Right renal pelvis (tissue), 4 donors: ENCODE results near the gene PUM1. TPM values are rescaled to one million over a fixed set of nuclear protein-coding genes. Genes with fewer than 3 reads are reported as not detected.
"Not testable (repeated sequence)": the region's sequence is repeated elsewhere in the genome, so short reads cannot be mapped to it uniquely, and the experiment has no call there.

ENCODE experiments used
- DNase-seq, 4 donors: peaks; one replicate each; pipeline ENCODE4 v3.0.0-alpha.2; 2013; ENCODE audit warnings: low read depth in 4 of 4, low spot score in 3 of 4, missing footprints in 1 of 4
- polyA plus RNA-seq, 4 donors: library from polyadenylated mRNA; unstranded; fragments of 120-200 nt; gene quantifications; one replicate each; pipeline ENCODE4 v1.2.1, GENCODE V29; 2013; ENCODE audit not compliant: insufficient read length in 4 of 4

The PUM1 gene, protein sequence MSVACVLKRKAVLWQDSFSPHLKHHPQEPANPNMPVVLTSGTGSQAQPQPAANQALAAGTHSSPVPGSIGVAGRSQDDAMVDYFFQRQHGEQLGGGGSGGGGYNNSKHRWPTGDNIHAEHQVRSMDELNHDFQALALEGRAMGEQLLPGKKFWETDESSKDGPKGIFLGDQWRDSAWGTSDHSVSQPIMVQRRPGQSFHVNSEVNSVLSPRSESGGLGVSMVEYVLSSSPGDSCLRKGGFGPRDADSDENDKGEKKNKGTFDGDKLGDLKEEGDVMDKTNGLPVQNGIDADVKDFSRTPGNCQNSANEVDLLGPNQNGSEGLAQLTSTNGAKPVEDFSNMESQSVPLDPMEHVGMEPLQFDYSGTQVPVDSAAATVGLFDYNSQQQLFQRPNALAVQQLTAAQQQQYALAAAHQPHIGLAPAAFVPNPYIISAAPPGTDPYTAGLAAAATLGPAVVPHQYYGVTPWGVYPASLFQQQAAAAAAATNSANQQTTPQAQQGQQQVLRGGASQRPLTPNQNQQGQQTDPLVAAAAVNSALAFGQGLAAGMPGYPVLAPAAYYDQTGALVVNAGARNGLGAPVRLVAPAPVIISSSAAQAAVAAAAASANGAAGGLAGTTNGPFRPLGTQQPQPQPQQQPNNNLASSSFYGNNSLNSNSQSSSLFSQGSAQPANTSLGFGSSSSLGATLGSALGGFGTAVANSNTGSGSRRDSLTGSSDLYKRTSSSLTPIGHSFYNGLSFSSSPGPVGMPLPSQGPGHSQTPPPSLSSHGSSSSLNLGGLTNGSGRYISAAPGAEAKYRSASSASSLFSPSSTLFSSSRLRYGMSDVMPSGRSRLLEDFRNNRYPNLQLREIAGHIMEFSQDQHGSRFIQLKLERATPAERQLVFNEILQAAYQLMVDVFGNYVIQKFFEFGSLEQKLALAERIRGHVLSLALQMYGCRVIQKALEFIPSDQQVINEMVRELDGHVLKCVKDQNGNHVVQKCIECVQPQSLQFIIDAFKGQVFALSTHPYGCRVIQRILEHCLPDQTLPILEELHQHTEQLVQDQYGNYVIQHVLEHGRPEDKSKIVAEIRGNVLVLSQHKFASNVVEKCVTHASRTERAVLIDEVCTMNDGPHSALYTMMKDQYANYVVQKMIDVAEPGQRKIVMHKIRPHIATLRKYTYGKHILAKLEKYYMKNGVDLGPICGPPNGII
- 100 to 1,000 TPM; 103 to 128 (median 120) TPM for polyA plus RNA-seq

DNA sequence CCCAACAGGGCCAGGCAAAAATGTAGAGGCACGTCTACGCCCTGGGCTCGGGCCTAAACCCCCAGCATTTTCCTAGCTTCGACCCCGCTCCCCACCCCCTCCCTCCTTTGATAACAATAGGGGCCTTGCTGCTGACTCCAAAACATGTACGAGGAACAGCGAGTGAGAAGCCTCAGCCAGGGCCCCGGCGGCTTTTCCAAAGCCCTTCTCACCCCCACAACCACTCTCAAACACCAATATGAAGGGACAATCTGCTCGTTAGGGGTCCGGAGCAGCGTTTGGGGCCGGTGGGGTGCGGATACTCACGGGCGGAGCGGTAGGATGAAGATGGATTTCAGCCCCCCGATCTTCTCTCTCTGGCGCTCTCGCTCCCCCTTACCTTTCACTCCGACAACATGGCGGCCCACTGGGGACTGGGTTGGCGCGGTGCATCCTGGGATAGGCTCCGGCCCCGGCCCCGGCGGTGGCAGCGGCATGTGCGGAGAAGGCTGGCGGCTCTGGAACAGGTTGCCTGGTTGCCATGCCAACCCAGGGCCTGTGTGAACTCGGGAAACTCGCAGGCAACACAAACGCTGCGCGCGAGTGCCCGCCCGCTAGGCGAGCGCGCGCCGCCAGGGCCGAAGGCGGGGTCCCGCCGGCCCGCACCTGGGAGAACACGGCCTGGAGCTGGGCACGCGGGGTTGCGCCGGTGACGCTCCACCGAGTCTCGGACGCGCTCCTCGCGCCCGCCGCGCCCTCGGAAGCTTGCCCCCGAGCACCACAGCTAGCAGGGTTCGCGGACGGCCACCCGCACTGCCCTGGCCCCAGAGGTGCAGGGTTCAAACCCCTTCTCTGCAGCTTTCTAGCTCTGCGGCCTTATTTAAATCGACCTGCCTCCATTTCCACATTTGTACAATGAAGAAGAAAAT lies at the start of gene PUM1:
Gene PUM1, minus strand, starts transcription at position 408 of the 908 bp plus-strand sequence. CDS start 6,151 bp downstream, outside the sequence.
- peak; percentile 90 to 95 (median 94) for DNase-seq

DNA sequence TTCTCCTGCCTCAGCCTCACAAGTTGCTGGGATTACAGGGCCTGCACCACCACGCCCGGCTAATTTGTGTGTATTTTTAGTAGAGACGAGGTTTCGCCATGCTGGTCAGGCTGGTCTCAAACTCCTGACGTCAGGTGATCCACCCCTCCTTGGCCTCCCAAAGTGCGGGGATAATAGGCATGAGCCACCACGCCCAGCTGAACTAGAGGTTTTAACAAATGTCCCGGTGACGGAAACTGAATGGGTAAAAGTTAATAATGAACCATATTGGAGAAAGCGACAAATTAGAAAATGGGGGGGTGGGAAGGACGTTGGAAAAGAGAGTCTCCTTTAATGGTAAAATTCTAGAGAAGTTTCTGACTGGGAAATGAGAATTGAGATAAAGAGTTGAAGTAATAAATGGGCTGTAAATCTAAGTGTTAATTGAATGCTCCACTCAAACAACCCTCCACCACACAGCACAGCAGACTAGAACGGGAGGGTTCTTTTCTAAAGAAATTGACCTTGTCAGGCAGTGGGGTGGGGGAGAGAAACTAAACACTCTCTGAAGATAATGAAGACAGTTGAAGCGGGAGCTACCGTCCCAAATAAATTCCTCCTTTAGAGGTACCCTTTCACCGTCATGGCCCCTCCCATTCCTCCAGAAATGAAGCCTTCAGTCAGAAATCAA lies 46.9 kb upstream of the PUM1 start:
- DNase-seq, result no peak

- no peak for DNase-seq
Measured at GRCh38 chr1:31111290-31111951, 45.9 kb upstream of the PUM1 start.

DNA sequence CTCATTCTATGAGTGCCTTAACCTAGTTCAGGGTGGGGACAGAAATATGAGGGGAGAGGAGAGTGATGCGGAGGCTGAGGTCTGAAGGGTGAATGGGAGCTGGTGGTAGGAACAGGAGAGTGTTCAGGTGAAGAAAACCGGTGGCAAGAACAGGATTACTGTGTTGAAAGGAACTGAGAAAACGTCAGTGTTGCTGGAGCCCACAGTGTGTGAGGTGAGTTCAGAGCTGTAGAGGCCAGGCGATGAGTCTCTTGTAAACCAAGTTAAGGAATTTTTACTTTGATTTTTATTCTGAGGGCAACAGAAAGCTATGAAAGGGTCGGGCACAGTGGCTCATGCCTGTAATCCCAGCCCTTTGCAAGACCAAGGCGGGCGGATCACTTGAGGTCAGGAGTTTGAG lies 45.3 kb upstream of the PUM1 start:
- no peak for DNase-seq

DNA sequence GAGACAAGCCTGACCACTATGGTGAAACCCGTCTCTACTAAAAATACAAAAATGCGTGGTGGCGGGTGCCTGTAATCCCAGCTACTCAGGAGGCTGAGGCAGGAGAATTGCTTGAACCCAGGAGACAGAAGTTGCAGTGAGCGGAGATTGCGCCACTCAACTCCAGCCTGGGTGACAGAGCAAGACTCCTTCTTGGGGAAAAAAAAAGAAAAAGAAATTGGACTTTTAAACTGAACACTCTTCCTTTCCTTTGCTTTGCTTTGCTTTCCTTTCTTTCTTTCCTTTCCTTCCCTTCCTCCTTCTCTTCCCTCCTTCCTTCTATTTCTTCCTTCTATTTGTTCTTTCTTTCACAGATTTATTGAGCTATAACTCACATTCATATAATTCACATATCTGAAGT lies 43.3 kb upstream of the PUM1 start:
- no peak for DNase-seq

DNA sequence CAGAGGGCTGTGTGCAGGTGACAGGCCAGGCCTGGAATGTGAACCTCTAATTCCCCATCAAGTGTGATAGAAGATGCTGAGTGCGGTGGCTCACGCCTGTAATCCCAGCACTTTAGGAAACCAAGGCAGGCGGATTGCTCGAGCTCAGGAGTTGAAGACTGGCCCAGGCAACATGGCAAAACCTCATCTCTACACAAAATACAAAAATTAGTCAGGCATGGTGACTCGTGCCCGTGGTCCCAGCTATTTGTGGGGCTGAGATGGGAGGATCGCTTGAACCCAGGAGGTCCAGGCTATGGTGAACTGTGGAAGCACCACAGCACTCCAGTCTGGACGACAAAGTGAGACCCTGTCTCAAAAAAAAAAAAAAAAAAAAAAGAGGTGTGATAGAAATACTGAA lies 40.1 kb upstream of the PUM1 start:
- DNase-seq, result no peak

DNA sequence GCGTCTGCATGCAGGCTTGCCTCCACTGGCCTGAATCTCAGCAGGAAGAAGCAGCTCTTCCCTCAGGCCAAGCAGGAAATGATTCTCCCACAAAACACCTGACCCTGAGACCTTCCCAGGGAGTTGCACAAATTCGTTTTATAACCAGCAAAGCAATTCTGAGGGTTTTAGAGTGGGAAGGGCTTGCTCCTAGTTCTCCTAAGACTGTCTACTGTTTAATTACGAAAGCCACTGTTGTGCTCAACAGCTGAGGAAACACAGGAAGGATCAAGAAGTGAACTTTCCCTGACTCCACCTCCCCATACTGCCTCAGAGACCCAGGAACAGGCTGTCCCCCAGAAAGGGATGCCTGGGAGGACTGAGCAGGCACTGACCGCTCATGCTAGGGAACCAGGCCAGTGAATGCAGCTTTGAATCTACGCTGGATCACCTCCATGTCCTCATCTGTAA lies 37.0 kb upstream of the PUM1 start:
- no peak for DNase-seq

GRCh38 chr1:31101147-31101502 lies 35.6 kb upstream of the PUM1 start:
- DNase-seq, result no peak

DNA sequence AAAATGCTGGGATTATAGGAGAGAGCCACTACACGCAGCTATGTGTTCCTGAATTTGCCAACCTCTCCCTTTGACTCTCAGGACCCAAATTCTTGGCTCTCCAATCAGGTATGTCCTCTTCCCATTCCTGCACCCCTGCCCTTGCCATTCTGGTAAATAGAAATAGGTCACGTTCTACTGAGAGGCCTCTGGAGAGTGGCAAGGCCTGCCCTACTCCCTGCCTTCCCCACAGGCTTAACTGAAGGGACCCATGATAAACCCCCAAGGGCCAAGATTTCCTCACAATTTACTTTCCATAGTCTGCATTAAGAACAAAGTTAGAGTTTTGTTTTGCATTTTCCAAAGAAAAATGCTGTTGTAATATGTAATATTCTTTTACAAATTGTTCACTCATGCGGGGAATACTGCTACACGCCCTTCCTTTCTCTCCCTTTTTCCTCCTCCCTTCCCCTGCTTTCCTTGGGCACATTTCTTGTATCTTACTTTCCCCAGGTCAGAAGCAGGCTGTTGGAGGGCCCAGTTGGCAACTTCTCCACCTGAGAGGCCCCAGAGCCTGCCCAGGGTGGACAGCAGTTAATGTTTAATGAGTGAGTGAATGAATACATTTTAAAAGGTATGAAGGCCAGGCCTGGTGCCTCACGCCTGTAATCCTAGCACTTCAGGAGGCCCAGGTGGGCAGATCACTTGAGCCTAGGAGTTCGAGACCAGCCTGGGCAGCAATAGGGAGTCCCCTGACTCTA lies 33.9 kb upstream of the PUM1 start:
- peak in 1 of 4 donors; percentile 51 for DNase-seq

DNA sequence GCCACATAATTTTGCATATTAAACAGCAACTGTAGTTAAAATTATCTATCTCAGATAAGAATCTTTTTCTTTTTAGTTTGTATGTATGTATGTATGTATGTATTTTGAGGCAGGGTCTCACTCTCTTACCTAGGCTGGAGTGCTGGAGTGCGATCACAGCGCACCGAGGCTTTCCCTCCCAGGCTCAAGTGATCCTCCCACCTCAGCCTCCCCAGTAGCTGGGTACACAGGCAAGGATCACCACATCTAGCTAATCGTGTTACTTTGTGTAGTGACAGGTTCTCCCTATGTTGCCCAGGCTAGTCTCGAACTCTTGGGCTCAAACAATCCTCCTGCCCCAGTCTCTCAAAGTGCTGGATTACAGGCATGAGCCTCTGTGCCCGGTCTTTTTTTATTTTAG lies 30.5 kb upstream of the PUM1 start:
- DNase-seq, result no peak

- DNase-seq, result no peak
Measured at GRCh38 chr1:31095298-31095981, 29.9 kb upstream of the PUM1 start.

DNA sequence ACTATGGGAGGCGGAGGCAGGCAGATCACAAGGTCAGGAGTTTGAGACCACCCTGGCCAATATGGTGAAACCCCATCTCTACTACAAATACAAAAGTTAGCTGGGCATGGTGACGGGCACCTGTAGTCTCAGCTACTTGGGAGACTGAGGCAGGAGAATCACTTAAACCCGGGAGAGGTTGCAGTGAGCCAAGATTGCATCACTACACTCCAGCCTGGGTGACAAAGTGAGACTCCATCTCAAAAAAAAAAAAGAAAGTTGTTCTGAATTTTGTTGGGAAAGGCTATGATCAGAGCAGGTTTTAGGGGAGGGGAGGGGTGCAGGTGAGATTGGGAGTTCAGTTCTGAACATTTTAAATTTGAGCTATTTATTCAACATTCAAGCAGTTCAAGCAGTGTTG lies 22.6 kb upstream of the PUM1 start:
- DNase-seq, result not testable (repeated sequence)

DNA sequence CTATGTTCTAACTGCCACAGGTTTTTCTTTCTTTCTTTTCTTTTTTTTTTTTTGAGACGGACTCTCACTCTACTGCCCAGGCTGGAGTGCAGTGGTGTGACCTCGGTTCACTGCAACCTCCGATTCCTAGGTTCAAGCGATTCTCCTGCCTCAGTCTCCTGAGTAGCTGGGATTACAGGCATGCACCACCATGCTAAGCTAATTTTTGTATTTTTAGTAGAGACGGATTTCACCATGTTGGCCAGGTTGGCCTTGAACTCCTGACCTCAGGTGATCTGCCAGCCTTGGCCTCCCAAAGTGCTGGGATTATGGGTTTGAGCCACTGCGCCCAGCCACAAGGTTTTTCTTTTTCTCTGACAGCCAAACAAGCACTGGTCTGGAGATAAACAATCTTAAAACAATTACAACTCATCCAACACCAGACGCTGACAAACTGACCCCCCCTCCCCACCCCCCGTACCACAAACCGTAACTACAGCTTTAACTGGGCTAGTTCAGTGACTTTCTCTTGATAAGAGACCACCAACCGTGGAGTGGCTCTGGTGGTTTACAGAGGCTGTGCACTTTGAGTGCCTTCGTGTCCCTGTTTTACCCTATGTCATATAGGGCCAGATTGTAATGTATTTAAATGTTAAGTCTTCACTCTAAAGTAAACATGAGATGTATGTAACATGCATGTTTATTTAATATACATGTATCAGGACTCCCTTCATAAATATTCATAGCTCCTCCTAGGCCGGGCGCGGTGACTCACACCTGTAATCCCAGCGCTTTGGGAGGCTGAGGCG lies 19.5 kb upstream of the PUM1 start:
- DNase-seq, result no peak

DNA sequence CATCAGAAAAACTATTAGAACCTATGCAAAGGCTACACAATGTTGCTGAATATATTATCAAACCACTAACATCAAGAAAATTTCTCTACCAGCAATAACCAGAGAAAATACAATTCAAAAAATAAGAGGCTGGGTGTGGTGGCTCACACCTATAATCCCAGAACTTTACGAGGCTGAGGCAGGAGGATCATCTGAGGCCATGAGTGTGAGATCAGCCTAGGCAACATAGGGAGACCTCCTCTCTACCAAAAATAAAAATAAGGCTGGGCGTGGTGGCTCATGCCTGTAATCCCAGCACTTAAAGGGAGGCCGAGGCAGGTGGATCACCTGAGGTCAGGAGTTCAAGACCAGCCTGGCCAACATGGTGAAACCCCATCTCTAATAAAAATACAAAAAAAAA lies 16.9 kb upstream of the PUM1 start:
- DNase-seq, result no peak

GRCh38 chr1:31073044-31073443 lies 7.5 kb upstream of the PUM1 start:
- DNase-seq, result no peak

DNA sequence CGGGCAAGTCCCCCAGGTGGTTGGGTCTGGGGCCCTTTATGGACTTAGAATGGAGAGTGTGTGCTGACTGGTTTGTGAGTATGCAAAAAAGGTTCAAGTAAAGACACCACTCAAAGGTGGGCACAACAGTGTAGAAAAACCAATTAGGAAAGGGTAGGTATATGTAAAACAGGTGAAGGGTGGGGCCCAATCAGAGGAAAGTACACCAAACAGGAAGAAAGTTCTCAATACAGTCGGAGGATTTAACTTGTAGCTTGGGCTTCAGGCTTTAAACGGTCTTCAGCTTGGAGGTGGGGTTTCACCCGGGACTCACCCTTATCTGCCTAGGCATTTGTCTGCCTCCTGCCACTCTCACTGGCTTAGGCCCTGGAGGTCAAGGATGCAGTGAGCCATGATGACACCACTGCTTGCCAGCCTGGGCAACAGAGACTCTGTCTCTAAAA lies 6.8 kb upstream of the PUM1 start:
- no peak for DNase-seq

DNA sequence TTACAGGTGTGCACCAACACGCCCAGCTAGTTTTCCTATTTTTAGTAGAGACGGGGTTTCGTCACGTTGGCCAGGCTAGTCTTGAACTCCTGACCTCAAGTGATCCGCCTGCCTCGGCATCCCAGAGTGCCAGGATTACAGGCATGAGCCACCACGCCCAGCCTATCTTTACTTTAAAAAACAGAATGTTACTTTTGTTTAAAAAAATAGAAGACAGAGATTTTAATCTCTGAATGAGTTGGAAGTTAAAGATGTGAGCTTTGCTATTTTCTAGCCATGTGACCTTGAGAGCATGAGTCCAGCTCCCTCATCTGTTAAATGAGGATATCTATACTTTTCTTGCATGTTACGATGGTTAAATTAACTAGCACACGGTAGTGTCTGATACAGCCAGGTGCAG lies 3.9 kb upstream of the PUM1 start:
- no peak for DNase-seq
